ENCODE measurements around the gene ADAM15.

DNA sequence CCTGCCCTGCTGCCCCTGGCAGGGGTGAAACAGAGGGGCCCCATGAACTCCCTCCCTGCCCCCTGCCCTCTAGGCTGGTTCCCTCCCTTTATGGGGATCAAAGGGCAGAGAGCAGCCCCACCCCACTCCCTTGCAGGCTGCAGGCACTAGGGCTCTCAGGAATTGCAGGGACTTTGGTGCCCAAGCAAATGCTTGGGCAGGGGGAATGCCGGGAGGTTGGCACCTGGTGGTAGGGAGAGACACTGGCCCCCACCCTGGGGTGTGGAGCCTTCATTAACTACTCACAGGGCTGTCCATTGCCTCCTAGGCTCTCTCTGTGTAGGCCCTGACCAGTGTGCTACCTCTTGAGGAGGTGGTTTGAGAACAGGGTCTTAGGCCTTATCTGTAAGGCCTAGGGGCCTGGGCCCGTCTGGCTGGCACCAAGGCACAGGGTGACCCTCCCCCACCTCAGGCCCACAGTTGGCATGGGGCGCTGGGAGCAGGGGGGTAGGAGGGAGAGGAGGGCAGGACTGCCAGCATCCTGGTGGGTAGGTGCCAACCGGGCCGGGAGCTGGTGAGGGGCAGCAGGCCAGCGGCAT, 43.8 kb upstream of the ADAM15 start:
- TF ChIP-seq, protein P1, sequence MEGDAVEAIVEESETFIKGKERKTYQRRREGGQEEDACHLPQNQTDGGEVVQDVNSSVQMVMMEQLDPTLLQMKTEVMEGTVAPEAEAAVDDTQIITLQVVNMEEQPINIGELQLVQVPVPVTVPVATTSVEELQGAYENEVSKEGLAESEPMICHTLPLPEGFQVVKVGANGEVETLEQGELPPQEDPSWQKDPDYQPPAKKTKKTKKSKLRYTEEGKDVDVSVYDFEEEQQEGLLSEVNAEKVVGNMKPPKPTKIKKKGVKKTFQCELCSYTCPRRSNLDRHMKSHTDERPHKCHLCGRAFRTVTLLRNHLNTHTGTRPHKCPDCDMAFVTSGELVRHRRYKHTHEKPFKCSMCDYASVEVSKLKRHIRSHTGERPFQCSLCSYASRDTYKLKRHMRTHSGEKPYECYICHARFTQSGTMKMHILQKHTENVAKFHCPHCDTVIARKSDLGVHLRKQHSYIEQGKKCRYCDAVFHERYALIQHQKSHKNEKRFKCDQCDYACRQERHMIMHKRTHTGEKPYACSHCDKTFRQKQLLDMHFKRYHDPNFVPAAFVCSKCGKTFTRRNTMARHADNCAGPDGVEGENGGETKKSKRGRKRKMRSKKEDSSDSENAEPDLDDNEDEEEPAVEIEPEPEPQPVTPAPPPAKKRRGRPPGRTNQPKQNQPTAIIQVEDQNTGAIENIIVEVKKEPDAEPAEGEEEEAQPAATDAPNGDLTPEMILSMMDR (conservative IDR thresholded peaks at IDR 0.05): no peak
- TF ChIP-seq EZH2 (IDR thresholded peaks at IDR 0.05; ENCODE audit: low read depth): no peak

All from PC-9 (cell line).